Metanephros (tissue), 1 donor: ENCODE data around the gene GLYATL3. TPM values are rescaled to one million over a fixed set of nuclear protein-coding genes. Genes with fewer than 3 reads are reported as not detected.

ENCODE experiments used
- total RNA-seq: library from RNA; depleted of rRNA; stranded (reverse); fragments of >200 nt; gene quantifications from one replicate; pipeline ENCODE4 v1.2.3, GENCODE V29; 2014

GLYATL3 gene
- not detected for total RNA-seq

GRCh38 chr6:49499623-49500022 lies at the start of gene GLYATL3:
TSS of gene GLYATL3 (plus strand) at chr6:49499923. CDS start at chr6:49511991, 12,068 bp downstream.

GRCh38 chr6:49462927-49463611 lies 36.7 kb upstream of the GLYATL3 start, which contains the start of the genes CENPQ and MMUT:
TSS of gene CENPQ (plus strand) at chr6:49463370. CDS start at chr6:49470177, 6,807 bp downstream.
TSS of gene MMUT (minus strand) at chr6:49463253. CDS start at chr6:49459466, 3,787 bp downstream.

GRCh38 chr6:49550492-49551077 lies 50.9 kb downstream of the GLYATL3 start, which contains the start of gene C6orf141:
TSS of gene C6orf141 (plus strand) at chr6:49550668. CDS start at chr6:49550793, 125 bp downstream.

Other genes with a start within 250 kb of the GLYATL3 start
- gene MMUT, start 36.7 kb upstream of the GLYATL3 start, total RNA-seq = 27.7 TPM
- gene CENPQ, start 36.6 kb upstream of the GLYATL3 start, total RNA-seq = 3.9 TPM
- gene C6orf141, start 50.7 kb downstream of the GLYATL3 start, total RNA-seq = 0.99 TPM
- 6.7 TPM for gene RHAG, start 136.9 kb downstream of the GLYATL3 start, total RNA-seq
- gene CRISP2, start 213.6 kb downstream of the GLYATL3 start, total RNA-seq = 0.18 TPM
- 0.88 TPM for gene CRISP3, start 244.5 kb downstream of the GLYATL3 start, total RNA-seq